Measurements from ENCODE around the gene ANOS1. TPM values are rescaled to one million over a fixed set of nuclear protein-coding genes. Genes with fewer than 3 reads are reported as not detected.

The ANOS1 gene
- total RNA-seq, 1 donor from 2014 or later, result 0.17 TPM

DNA sequence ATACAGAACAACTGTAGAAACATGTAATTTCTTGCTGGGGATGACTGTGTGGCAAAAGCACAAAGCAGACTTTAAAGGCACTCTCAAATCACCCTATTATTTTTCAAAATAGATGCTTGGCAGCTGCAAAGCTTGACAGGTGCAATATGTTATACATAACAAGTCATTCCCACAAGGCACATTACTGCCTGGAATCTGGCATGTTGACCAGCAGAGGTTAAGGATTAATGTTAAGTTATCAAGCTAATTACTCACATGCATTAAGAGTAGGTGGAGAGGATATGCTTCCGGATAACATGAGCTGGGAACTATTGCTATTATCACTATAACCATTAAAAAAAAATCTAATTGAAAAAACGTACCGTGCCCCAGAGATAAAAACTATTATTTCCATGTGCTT, 17.8 kb downstream of the ANOS1 start:
- no peak for DNase-seq

DNA sequence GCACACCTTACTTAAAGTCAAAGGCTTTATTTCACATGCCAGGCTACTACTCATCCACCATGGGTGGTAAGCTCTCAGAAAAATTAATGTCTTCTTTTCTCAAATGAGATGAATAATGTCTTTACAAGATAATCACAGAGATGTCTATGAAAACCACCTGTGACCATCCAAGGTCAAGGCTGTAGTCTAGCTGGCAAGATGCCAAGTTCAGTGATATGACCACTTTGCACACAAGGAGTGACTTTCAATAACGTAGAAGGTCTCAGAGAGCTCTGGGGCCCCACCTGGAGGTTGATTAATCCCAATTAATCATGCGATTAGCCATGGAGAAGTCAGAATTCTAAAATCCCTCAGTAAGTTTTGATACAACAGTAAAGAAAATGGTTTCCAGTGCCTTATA, 20.5 kb downstream of the ANOS1 start:
- no peak for DNase-seq

DNA sequence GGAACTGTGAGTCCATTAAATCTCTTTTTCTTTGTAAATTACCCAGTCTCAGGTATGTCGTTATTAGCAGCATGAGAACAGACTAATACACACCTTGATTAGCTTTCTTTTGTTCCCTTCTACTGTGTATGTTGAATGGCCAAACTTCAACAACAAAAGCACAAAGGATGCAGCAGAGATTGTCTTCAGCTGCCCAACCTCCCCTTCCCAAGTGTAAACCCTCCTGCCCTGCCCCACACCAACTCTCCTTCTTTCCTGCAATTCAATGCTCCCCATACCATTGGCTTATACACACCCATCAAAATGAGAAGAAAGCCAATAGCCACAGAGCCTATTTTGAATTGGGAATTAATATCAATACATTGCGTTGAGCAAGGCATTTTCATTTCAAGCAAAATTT, 27.8 kb downstream of the ANOS1 start:
- no peak for DNase-seq

- DNase-seq, result no peak
These were observed 39.1 kb downstream of the ANOS1 start for GRCh38 chrX:8692871-8693270.

DNA sequence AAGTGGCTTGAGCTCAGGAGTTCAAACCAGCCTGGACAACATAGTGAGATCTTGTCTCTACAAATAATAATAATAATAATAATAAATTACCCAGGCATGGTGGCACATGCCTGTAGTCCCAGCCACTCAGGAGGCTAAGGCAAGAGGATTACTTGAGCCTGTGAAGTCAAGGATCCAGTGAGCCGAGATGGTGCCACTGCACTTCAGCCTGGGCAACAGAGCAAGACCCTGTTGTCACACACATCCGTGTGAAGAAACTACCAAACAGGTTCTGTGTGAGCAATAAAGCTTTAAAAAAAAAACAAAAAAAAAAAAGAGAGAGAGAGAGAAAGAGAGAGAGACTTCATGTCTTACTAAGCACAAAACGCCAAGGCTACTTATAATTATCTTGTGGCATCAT, 42.5 kb downstream of the ANOS1 start:
- DNase-seq, result no peak

- no peak for DNase-seq
These were observed 43.2 kb downstream of the ANOS1 start for GRCh38 chrX:8688776-8689175.

GRCh38 chrX:8684201-8684965, 47.6 kb downstream of the ANOS1 start:
- DNase-seq, result no peak

GRCh38 chrX:8683687-8684086, 48.2 kb downstream of the ANOS1 start:
- DNase-seq, result no peak

- DNase-seq, result no peak
These were observed 52.4 kb downstream of the ANOS1 start for GRCh38 chrX:8679550-8679949.

DNA sequence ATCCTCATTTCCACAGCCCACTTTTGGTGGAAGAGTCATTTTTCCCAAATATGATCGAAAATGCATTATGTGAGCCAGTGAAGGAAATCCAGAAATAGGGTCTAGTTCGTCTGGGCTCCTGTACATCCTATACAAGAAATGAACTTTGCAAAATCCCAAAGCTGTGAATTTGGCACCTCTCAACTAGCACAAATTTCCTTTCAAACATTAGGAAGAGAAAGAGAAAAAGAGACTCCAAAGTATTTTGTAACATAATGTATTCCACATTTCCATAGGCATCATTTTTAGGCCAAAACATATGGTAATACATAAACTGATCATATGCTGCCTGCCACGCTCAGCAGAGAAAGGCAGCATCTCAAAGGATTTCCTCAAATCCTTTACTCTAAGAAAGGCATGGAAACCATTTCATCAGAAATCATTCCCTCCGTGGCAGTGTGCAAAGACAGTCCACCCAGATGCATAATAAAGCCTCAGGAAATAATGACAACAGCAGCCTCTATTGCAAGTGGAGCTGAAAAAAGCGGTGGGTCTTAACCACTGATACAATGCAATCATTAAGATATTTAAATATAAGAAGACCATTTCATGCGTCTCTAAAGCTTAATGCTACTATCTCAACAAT, 56.8 kb downstream of the ANOS1 start:
- DNase-seq, result no peak

DNA sequence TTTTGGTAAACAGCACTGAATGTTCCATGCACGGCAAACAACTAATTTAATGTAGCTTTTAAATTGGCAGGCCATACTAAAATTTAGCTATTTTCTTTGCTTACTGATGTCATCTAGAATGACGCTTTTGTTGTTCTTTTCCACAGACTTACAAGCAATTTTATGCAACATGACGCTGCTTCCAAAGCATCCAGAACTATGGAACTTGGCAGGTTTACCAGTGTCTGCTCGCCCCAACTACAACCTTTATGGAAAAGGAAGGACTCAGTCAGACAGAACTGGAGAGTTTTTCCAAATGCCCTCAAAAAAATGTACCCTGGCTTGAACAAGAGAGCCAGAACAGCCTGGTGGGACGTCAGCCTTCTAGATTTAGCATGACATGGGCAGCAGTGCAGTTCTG, 58.7 kb downstream of the ANOS1 start:
- no peak for DNase-seq

- no peak for DNase-seq
These were observed 59.8 kb downstream of the ANOS1 start for GRCh38 chrX:8672176-8672575.

- DNase-seq, result no peak
These were observed 63.1 kb downstream of the ANOS1 start for GRCh38 chrX:8668813-8669212.

DNA sequence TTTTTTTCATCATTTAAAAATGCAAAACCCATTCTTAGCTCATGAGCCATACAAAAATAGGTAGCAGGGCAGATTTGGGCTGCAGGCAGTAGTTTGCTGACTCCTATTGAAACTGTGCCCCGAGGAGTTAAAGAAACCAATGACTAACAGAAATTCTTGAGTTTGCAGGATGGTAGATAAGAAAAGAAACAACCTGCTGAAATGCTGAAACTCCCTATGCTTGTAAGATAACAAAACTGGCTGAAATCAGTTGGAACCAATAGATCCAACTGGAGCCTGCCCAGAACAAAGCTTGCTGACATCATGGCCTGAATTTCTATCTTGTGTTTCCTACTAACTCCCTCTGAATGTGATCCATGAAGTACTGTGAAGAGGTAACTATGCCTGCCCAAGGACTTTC, 68.6 kb downstream of the ANOS1 start:
- no peak for DNase-seq

DNA sequence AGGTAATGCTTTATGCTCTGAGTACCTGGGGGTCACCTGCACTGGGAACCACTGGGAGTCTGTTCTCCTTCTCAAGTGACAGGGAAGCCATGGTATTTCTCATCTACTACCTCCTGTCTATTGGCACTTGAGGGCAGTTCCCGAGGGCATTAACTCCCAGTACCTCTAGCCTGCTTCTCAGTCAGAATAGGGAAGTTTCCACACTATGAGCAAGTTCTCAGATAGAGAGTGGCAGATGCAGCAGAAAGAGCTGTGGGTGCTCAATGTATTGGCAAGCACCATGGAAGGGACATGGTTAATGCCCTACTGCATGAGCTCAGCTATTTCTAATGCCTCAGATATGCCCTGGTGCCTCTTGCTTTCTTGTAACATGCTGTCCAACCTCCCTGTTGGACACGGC, 74.1 kb downstream of the ANOS1 start:
- DNase-seq, result no peak

DNA sequence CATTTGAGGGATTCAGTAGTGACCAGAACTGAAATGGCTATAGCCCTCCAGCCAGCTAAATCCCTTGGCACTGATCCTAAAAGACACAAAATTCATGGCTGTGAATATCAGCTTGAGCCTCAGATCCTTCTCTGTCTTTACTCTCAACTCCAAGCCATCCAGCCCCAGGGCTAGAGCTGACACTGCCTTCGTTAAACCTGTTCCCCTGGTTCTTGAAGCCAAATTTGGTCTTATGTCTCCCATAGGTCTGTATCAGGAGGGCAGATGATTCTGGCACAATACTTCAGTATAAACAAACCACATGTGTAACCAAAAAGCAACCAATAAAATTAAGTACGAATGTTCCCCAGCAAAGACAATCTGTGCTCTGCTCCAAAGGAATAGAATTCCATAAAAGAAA, 78.0 kb downstream of the ANOS1 start:
- no peak for DNase-seq

DNA sequence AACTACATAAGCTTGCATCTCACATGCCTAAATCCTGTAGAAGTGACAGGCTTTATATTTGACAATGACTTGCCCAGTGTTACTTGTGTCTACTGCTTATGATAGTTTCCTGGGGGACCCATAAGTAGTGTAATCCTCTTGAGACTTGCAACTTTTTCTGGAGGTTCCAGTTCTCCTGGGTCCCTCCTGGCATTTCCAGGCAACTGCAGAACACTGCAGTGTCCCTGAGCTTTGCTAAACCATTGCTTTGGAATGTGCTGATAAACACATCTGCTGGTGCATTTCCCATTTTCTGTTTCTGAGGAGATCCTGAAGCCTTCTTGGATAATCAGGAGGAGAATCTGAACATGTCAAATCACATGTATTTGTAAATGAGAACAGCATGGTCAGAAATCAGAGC, 82.0 kb downstream of the ANOS1 start:
- no peak for DNase-seq

GRCh38 chrX:8647176-8647575, 84.8 kb downstream of the ANOS1 start:
- no peak for DNase-seq

DNA sequence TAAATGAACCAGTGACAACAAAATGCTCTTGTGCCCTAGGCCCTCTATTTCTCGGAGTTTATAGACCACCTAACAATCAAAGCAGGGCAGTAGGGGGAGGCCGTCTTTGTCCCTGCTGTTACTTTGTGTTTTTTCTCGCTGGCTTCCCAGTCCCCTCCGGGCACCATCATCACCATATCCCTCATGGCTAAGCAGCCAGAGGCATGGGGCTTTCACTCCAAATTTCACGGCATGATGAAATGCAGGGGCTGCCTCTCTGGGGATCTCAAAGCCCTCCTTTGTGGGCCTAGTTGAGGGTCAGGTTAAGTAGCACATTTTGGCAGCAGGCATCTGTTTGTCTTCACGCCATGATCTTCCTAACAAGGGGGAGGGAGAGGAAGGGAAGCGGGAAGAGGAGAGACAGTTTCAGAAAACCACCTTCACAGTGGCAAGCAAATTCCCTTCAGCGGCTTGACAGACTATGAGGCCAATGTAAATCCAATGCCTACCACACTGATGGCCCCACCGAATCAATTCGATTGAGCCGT, 91.9 kb downstream of the ANOS1 start:
- DNase-seq, result no peak

- no peak for DNase-seq
These were observed 95.4 kb downstream of the ANOS1 start for GRCh38 chrX:8636497-8636896.

- no peak for DNase-seq
These were observed 96.1 kb downstream of the ANOS1 start for GRCh38 chrX:8635812-8636211.

DNA sequence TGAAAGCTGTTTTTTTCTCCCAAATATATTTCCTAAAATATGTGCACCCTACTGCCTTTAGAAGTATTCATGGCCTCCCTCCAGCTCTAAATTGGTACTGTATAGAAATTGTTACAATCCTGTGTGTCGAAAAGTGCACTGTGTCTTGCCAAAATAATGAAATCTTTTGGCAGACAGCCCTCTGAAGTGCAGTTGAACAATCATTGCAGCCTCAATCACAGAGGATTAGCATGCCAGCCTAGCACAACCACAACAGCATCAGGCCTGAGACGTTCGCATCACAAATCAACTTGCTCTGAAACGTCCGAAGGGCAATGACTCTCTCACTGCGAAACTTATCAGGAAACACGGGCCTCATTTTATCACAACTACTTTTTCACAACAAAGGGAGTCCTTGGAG, 99.0 kb downstream of the ANOS1 start:
- no peak for DNase-seq

- DNase-seq, result no peak
These were observed 102.1 kb downstream of the ANOS1 start for GRCh38 chrX:8629871-8630270.

GRCh38 chrX:8627796-8628195, 104.1 kb downstream of the ANOS1 start:
- DNase-seq, result no peak

GRCh38 chrX:8607326-8607725, 124.6 kb downstream of the ANOS1 start:
- DNase-seq, result no peak

Data from dermis blood vessel endothelial cell (primary cell).